ENCODE results near the gene KLF4. TPM values are rescaled to one million over a fixed set of nuclear protein-coding genes. Genes with fewer than 3 reads are reported as not detected.

KLF4 gene
- total RNA-seq, 1 experiment from 2014 or later, result 7.1 TPM

DNA sequence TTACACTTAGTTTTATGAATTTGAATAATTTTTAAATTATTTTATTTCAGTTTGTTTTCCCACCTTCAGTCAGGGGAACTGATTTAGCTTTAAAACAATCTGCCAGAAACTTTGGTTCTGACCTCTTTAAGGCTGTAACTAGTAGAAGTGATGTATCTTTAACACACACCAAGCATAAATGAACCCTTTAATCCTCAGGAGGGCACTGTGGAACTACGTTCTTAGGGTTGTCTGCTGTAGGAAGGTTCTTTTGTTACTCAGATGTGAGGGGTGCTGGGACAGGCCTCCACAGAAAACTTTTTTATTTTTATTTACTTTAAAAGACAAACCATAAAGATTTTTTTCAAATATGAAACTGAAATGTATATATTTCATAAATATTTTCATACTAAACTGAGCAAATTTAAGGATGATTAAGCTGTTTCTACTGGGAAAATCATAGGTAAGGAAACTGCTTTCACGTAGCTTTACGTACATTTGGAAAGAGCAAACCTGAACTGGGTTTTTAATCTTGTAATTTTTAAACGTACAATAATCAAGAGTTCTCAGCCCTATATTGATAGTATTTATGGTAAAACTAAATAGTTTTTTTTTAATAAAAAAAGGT, 5.3 kb downstream of the KLF4 start:
- TF ChIP-seq, protein P1, sequence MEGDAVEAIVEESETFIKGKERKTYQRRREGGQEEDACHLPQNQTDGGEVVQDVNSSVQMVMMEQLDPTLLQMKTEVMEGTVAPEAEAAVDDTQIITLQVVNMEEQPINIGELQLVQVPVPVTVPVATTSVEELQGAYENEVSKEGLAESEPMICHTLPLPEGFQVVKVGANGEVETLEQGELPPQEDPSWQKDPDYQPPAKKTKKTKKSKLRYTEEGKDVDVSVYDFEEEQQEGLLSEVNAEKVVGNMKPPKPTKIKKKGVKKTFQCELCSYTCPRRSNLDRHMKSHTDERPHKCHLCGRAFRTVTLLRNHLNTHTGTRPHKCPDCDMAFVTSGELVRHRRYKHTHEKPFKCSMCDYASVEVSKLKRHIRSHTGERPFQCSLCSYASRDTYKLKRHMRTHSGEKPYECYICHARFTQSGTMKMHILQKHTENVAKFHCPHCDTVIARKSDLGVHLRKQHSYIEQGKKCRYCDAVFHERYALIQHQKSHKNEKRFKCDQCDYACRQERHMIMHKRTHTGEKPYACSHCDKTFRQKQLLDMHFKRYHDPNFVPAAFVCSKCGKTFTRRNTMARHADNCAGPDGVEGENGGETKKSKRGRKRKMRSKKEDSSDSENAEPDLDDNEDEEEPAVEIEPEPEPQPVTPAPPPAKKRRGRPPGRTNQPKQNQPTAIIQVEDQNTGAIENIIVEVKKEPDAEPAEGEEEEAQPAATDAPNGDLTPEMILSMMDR (conservative IDR thresholded peaks at IDR 0.05), result peak; percentile 80
- Histone ChIP-seq H4K91ac (ENCODE audit: insufficient read length, low read depth, low read length) (no peak overlapping the region), H3K9ac (ENCODE audit: extremely low read depth, insufficient read length, low read length) (no peak overlapping the region), H4K8ac (replicated peaks; ENCODE audit: insufficient read length, low read depth, low read length) (no peak overlapping the region), H3K4ac (ENCODE audit: low read depth, low read length) (no peak overlapping the region), H3K79me2 (ENCODE audit: insufficient read depth, low read length) (no peaks in the 10 kb centered on the region), H2BK12ac (ENCODE audit: insufficient read length, low read depth, low read length) (no peak overlapping the region), H3K4me1 (ENCODE audit: insufficient read depth, low read length) (no peaks in the 10 kb centered on the region), H3K27ac (ENCODE audit: insufficient read length, low read depth, low read length) (no peak overlapping the region), H4K5ac (ENCODE audit: insufficient read length, low read depth, low read length) (no peak overlapping the region), H2AK5ac (ENCODE audit: insufficient read length, low read length) (no peak overlapping the region), H2BK5ac (ENCODE audit: insufficient read length, low read length) (no peak overlapping the region), H3K23ac (ENCODE audit: insufficient read length, low read depth, low read length) (no peak overlapping the region), H4K20me1 (ENCODE audit: control insufficient read depth, insufficient read depth, insufficient read length) (no peaks in the 10 kb centered on the region), H3K18ac (ENCODE audit: insufficient read length, low read depth, low read length) (no peak overlapping the region), H3K4me2 (ENCODE audit: insufficient read depth, insufficient read length, low read length) (no peak overlapping the region), H3T11ph (ENCODE audit: low read length) (no peak overlapping the region), H3K23me2 (ENCODE audit: insufficient read length, low read depth, low read length, poor library complexity, severe bottlenecking) (peaks cover 11% of the 10 kb centered on the region), H3K27me3 (ENCODE audit: insufficient read depth, low read length) (peaks cover 16% of the 10 kb centered on the region), H3K14ac (ENCODE audit: insufficient read depth, low read length) (no peak overlapping the region), H2BK20ac (ENCODE audit: low read depth, low read length, poor library complexity, severe bottlenecking) (no peak overlapping the region), H3K79me1 (ENCODE audit: insufficient read depth, low read depth, low read length, poor library complexity, severe bottlenecking) (no peaks in the 10 kb centered on the region), H3K9me3 (ENCODE audit: control insufficient read depth, low read depth, low read length) (no peaks in the 10 kb centered on the region), H2BK120ac (ENCODE audit: low read depth, low read length, poor library complexity, severe bottlenecking) (no peak overlapping the region), H2AFZ (ENCODE audit: low read length) (no peak overlapping the region), H2BK15ac (ENCODE audit: low read depth, low read length) (no peak overlapping the region), H3K56ac (ENCODE audit: insufficient read length, low read depth, low read length) (no peak overlapping the region)
- Mint-ChIP-seq H3K4me3 (no peak overlapping the region), H3K27me3 (ENCODE audit: low read depth) (peaks cover 30% of the 10 kb centered on the region), H3K9me3 (no peaks in the 10 kb centered on the region), H3K36me3 (ENCODE audit: insufficient read depth in 1 of 3, low read depth in 3 of 3) (peaks cover 0 to 13% (median 9%) of the 10 kb centered on the region in 3 experiments; a peak in 4 of 7 replicates), H3K4me1 (peaks cover 22 to 24% of the 10 kb centered on the region in 2 experiments), H3K27ac (no peak overlapping the region)
- no peak for DNase-seq
- WGBS (ENCODE audit: extremely low coverage, insufficient read length, low lambda C conversion rate), result no CpG with 5 or more reads among the region's 4 CpGs

Measured in H9 (cell line).